H1 (cell line): Measurements from ENCODE around the gene RFC3. TPM values are rescaled to one million over a fixed set of nuclear protein-coding genes. Genes with fewer than 3 reads are reported as not detected.

Source experiments
- CTCF ChIA-PET: fragments of 300-600 bp; sonication (Branson Sonifier 250); formaldehyde crosslinking; loops from one replicate; lab custom pipeline; 2021; ENCODE audit not compliant: partially characterized antibody; lab: Charles Lee
- POLR2A ChIA-PET: fragments of 300-600 bp; sonication (Branson Sonifier 250); formaldehyde crosslinking; loops from one replicate; lab custom pipeline; 2021; ENCODE audit warnings: inconsistent platforms; ENCODE audit not compliant: partially characterized antibody; lab: Charles Lee
- DNase-seq, 2 experiments: peaks; one replicate each; pipeline versions ENCODE4 v3.0.0 to v3.0.0-alpha.2; 2010 to 2022; ENCODE audit warnings: low spot score in 2 of 2, low read depth in 1 of 2, mixed read lengths in 1 of 2
- FAIRE-seq: peaks from 2 replicates; lab custom pipeline; 2011; peaks lifted over from hg19 to GRCh38; lab: Jason Lieb, UNC
- H2AFZ ChIP-seq: 2 replicates; pipeline ENCODE4 v1.8.1; 2012; ENCODE audit warnings: low read length, inconsistent platforms
- H2AK5ac ChIP-seq: 2 replicates; pipeline ENCODE4 v1.6.1; 2013; ENCODE audit warnings: low read depth, low read length
- H2BK120ac ChIP-seq: replicated peaks from 2 replicates; pipeline ENCODE3; 2013; ENCODE audit warnings: low read depth, low read length, inconsistent platforms
- H2BK12ac ChIP-seq: 2 replicates; pipeline ENCODE4 v1.6.1; 2013; ENCODE audit warnings: low read depth, low read length
- H2BK15ac ChIP-seq: 2 replicates; pipeline ENCODE4 v1.6.1; 2013; ENCODE audit warnings: low read length
- H2BK20ac ChIP-seq: 2 replicates; pipeline ENCODE4 v1.6.1; 2013; ENCODE audit warnings: low read length
- H2BK5ac ChIP-seq: 2 replicates; pipeline ENCODE4 v1.6.1; 2013; ENCODE audit warnings: low read depth, low read length
- H3K14ac ChIP-seq: 2 replicates; pipeline ENCODE4 v1.6.1; 2013; ENCODE audit warnings: inconsistent platforms; ENCODE audit not compliant: insufficient read length
- H3K18ac ChIP-seq: 2 replicates; pipeline ENCODE4 v1.6.1; 2013; ENCODE audit warnings: low read length; ENCODE audit errors: extremely low read depth
- H3K23ac ChIP-seq: 2 replicates; pipeline ENCODE4 v1.6.1; 2013; ENCODE audit warnings: inconsistent platforms; ENCODE audit not compliant: insufficient read length
- H3K23me2 ChIP-seq: 2 replicates; pipeline ENCODE4 v1.6.1; 2013; ENCODE audit warnings: low read depth, low read length
- H3K27ac ChIP-seq: 2 replicates; pipeline ENCODE4 v1.6.1; 2011; ENCODE audit warnings: low read depth, low read length, inconsistent platforms
- H3K27me3 ChIP-seq, 4 experiments: replicated peaks in 1 of 4; 1 replicate in 1 of 4; 2 replicates in 3 of 4; pipeline versions ENCODE4 v1.6.1 to v1.8.1; 2011 to 2013; ENCODE audit warnings: low read length in 3 of 4, mild to moderate bottlenecking in 3 of 4, inconsistent platforms in 2 of 4, mixed read lengths in 2 of 4, moderate library complexity in 1 of 4; ENCODE audit not compliant: control insufficient read depth in 3 of 4, insufficient read depth in 3 of 4; ENCODE audit errors: extremely low read depth in 1 of 4
- H3K36me3 ChIP-seq, 4 experiments: 2 replicates each; pipeline versions ENCODE4 v1.6.1 to v1.8.1; 2011 to 2013; ENCODE audit warnings: mild to moderate bottlenecking in 4 of 4, low read length in 3 of 4, moderate library complexity in 2 of 4, control low read depth in 1 of 4, inconsistent platforms in 1 of 4; ENCODE audit not compliant: insufficient read depth in 4 of 4, control insufficient read depth in 2 of 4
- H3K4ac ChIP-seq: replicated peaks from 2 replicates; pipeline ENCODE3; 2013; ENCODE audit warnings: low read length, low read depth, mixed read lengths, inconsistent platforms; ENCODE audit not compliant: insufficient read length
- H3K4me1 ChIP-seq, 4 experiments: replicated peaks in 1 of 4; 1 replicate in 1 of 4; 2 replicates in 3 of 4; pipeline versions ENCODE4 v1.6.1 to v1.8.1; 2011 to 2013; ENCODE audit warnings: low read length in 3 of 4, inconsistent platforms in 2 of 4, mixed read lengths in 1 of 4; ENCODE audit not compliant: insufficient read depth in 4 of 4, control insufficient read depth in 3 of 4
- H3K4me2 ChIP-seq, 2 experiments: 2 replicates each; pipeline versions ENCODE4 v1.6.1 to v1.8.1; 2011 to 2013; ENCODE audit warnings: low read depth in 2 of 2, low read length in 2 of 2, control low read depth in 1 of 2, inconsistent platforms in 1 of 2, mild to moderate bottlenecking in 1 of 2; ENCODE audit not compliant: insufficient read depth in 1 of 2
- H3K4me3 ChIP-seq, 4 experiments: fragments of 200-600, 300-600 bp in 1 of 4; sonication (generic), shearing (Covaris generic), sonication (Bioruptor Twin) in 1 of 4; 2 replicates each; pipeline versions ENCODE4 v1.5.1 to v1.8.1; 2011 to 2016; ENCODE audit warnings: low read length in 4 of 4, low read depth in 3 of 4, control low read depth in 2 of 4, inconsistent platforms in 2 of 4, mild to moderate bottlenecking in 2 of 4, mixed read lengths in 1 of 4, moderate library complexity in 1 of 4; ENCODE audit not compliant: insufficient read depth in 2 of 4; ENCODE audit errors: extremely low read depth in 1 of 4
- H3K56ac ChIP-seq: replicated peaks from 2 replicates; pipeline ENCODE3; 2013; ENCODE audit warnings: low read depth, mild to moderate bottlenecking, mixed read lengths, low read length, inconsistent platforms; ENCODE audit not compliant: insufficient read length
- H3K79me1 ChIP-seq: 2 replicates; pipeline ENCODE4 v1.6.1; 2013; ENCODE audit warnings: low read depth, low read length, control low read depth
- H3K79me2 ChIP-seq, 2 experiments: 2 replicates each; pipeline versions ENCODE4 v1.6.1 to v1.8.1; 2012 to 2013; ENCODE audit warnings: low read length in 2 of 2, mild to moderate bottlenecking in 2 of 2, inconsistent platforms in 1 of 2; ENCODE audit not compliant: insufficient read depth in 2 of 2, control insufficient read depth in 1 of 2
- H3K9ac ChIP-seq, 4 experiments: replicated peaks in 1 of 4; 1 replicate in 1 of 4; 2 replicates in 3 of 4; pipeline versions ENCODE4 v1.6.1 to v1.8.1; 2011 to 2013; ENCODE audit warnings: low read depth in 3 of 4, low read length in 3 of 4, control low read depth in 2 of 4, mild to moderate bottlenecking in 2 of 4, moderate library complexity in 2 of 4, inconsistent platforms in 1 of 4; ENCODE audit errors: extremely low read depth in 1 of 4
- H3K9me3 ChIP-seq, 2 experiments: 2 replicates each; pipeline versions ENCODE4 v1.6.1 to v1.8.1; 2012 to 2013; ENCODE audit warnings: mild to moderate bottlenecking in 2 of 2, moderate library complexity in 2 of 2, control low read depth in 1 of 2, inconsistent platforms in 1 of 2, low read depth in 1 of 2, low read length in 1 of 2, mixed read lengths in 1 of 2; ENCODE audit not compliant: insufficient read depth in 2 of 2
- H4K20me1 ChIP-seq, 2 experiments: replicated peaks in 1 of 2; 2 replicates each; pipeline versions ENCODE3 to v1.8.1; 2011 to 2013; ENCODE audit warnings: inconsistent platforms in 2 of 2, low read length in 2 of 2, mild to moderate bottlenecking in 1 of 2; ENCODE audit not compliant: insufficient read depth in 2 of 2, control insufficient read depth in 1 of 2
- H4K5ac ChIP-seq: 2 replicates; pipeline ENCODE4 v1.6.1; 2013; ENCODE audit warnings: low read length, low read depth, mixed read lengths, inconsistent platforms; ENCODE audit not compliant: insufficient read length
- H4K8ac ChIP-seq: 2 replicates; pipeline ENCODE4 v1.8.0; 2013; ENCODE audit warnings: mild to moderate bottlenecking, moderate library complexity, low read length, inconsistent platforms; ENCODE audit not compliant: insufficient read depth; ENCODE audit errors: extremely low read depth
- H4K91ac ChIP-seq: replicated peaks from 2 replicates; pipeline ENCODE3; 2013; ENCODE audit warnings: low read length, mixed read lengths, inconsistent platforms; ENCODE audit not compliant: insufficient read length
- MAFK ChIP-seq: IDR thresholded peaks from 2 replicates; pipeline ENCODE4 v1.6.1; 2012; ENCODE audit warnings: low read depth, mild to moderate bottlenecking, improper control_type of control experiment, low read length
- SRF ChIP-seq: IDR thresholded peaks from 2 replicates; pipeline ENCODE4 v1.6.1; 2011; ENCODE audit warnings: mild to moderate bottlenecking, low read depth, low read length, moderate library complexity
- WGBS, 2 experiments: shearing (Covaris generic) in 1 of 2; methylation state at CpG; one replicate each; pipeline versions ENCODE4 v1.1.6 to v1.1.7; 2013 to 2015; ENCODE audit warnings: low lambda C conversion rate in 2 of 2, mixed read lengths in 2 of 2, inconsistent platforms in 1 of 2, low coverage in 1 of 2, missing lambda C conversion rate in 1 of 2; ENCODE audit not compliant: insufficient replicate concordance in 2 of 2, insufficient coverage in 1 of 2, insufficient read length in 1 of 2; ENCODE audit errors: extremely low coverage in 1 of 2, missing lambda C conversion rate in 1 of 2; 5-methylcytosine and 5-hydroxymethylcytosine counted together
- polyA plus RNA-seq, 7 experiments: library from polyadenylated mRNA; depleted of rRNA in 3 of 7; stranded (reverse) in 5 of 7; unstranded in 2 of 7; fragments of >200 nt in 5 of 7; fragments of 200-250 nt in 2 of 7; gene quantifications; 1 replicate in 5 of 7; 2 replicates in 1 of 7; 4 replicates in 1 of 7; pipeline versions ENCODE4 v1.2.1 to v1.2.3, GENCODE V29; 2011 to 2013; ENCODE audit warnings: missing spikeins in 2 of 7, mixed read lengths in 2 of 7
- total RNA-seq: library from RNA; stranded (reverse); fragmentation: NEBNext Ultra II Directional; extraction: Animal tissue kit (Norgen Biotek cat#: 25700); gene quantifications from 2 replicates; pipeline ENCODE4 v1.2.1, GENCODE V29; 2021

The RFC3 gene
- total and polyA plus RNA-seq, 2 of the 8 experiments (the other 6 are each of a cell fraction or from before 2014, with no cell fraction given): 26.4 to 45.6 TPM

GRCh38 chr13:33771296-33771695 is 46.7 kb upstream of the RFC3 start:
- TF ChIP-seq SRF: no peak
- TF ChIP-seq MAFK: peak; percentile 42; the same call in 1 of the 2 replicates

More at GRCh38 chr13:33771296-33771695, 46.7 kb upstream of the RFC3 start:
- WGBS, 2 experiments: 72% methylated on average over 2 of the region's 2 CpGs; no CpG with 5 or more reads in 1 of the 2 experiments
- Histone ChIP-seq H3K4ac (no peak overlapping the region), H3K14ac (no peak overlapping the region), H3K9me3 (no peaks in the 10 kb centered on the region), H3K27ac (no peak overlapping the region), H3K18ac (no peak overlapping the region), H4K5ac (no peak overlapping the region), H3K9ac (no peak overlapping the region), H2BK12ac (no peak overlapping the region), H3K79me2 (no peaks in the 10 kb centered on the region), H2BK20ac (no peak overlapping the region), H2AFZ (no peak overlapping the region), H2BK5ac (no peak overlapping the region), H3K79me1 (no peaks in the 10 kb centered on the region), H2AK5ac (no peak overlapping the region), H4K20me1 (no peaks in the 10 kb centered on the region), H3K23me2 (no peaks in the 10 kb centered on the region), H3K4me3 (no peak overlapping the region), H3K27me3 (no peaks in the 10 kb centered on the region), H3K4me1 (0 out of 7 replicates have a peak, but pooled peaks cover 0 to 3% (median 0%) of the 10 kb centered on the region in 4 experiments), H4K91ac (no peak overlapping the region), H3K23ac (no peak overlapping the region), H3K36me3 (no peaks in the 10 kb centered on the region), H3K56ac (no peak overlapping the region), H4K8ac (no peak overlapping the region), H2BK15ac (no peak overlapping the region), H3K4me2 (no peak overlapping the region), H2BK120ac (no peak overlapping the region)
- no peak for FAIRE-seq
- no peak for DNase-seq
- POLR2A ChIA-PET: no interaction called here
- CTCF ChIA-PET: no interaction called here
